HepG2 (cell line): ENCODE data around the gene RBP4. TPM values are rescaled to one million over a fixed set of nuclear protein-coding genes. Genes with fewer than 3 reads are reported as not detected.

Experiments used
- CEBPB ChIP-seq: IDR thresholded peaks from 2 replicates; pipeline ENCODE4 v1.6.1; 2011; ENCODE audit warnings: low read depth, low read length, improper control_type of control experiment, borderline replicate concordance
- DNMT1 ChIP-seq: sonication (generic); formaldehyde crosslinking; IDR thresholded peaks from 2 replicates; pipeline ENCODE4 v1.5.1; 2020; ENCODE audit warnings: mild to moderate bottlenecking, missing genetic modification reagents
- GATA4 ChIP-seq: sonication (generic); IDR thresholded peaks from 2 replicates; pipeline ENCODE4 v1.6.1; 2016; ENCODE audit warnings: antibody characterized with exemption, low read depth, borderline replicate concordance
- HMG20A ChIP-seq: IDR thresholded peaks from 2 replicates; pipeline ENCODE4 v1.6.1; 2016; ENCODE audit warnings: borderline replicate concordance
- JARID2 ChIP-seq: sonication (generic); formaldehyde crosslinking; IDR thresholded peaks from 2 replicates; pipeline ENCODE4 v1.8.1; 2023; ENCODE audit warnings: missing genetic modification reagents, inconsistent platforms; ENCODE audit not compliant: insufficient replicate concordance
- KDM2A ChIP-seq: sonication (generic); formaldehyde crosslinking; IDR thresholded peaks from 2 replicates; pipeline ENCODE4 v1.4.0; 2020; ENCODE audit warnings: low read depth, missing genetic modification reagents, borderline replicate concordance
- SATB2 ChIP-seq: sonication (generic); formaldehyde crosslinking; IDR thresholded peaks from 2 replicates; pipeline ENCODE4 v1.5.0; 2020; ENCODE audit warnings: missing genetic modification reagents
- TBX2 ChIP-seq: sonication (generic); formaldehyde crosslinking; IDR thresholded peaks from 2 replicates; pipeline ENCODE4 v1.5.0; 2020; ENCODE audit warnings: missing genetic modification reagents, mild to moderate bottlenecking, borderline replicate concordance
- ZNF451 ChIP-seq: sonication (generic); formaldehyde crosslinking; IDR thresholded peaks from 2 replicates; pipeline ENCODE4 v1.5.0; 2020; ENCODE audit warnings: mild to moderate bottlenecking, missing genetic modification reagents
- ZNF547 ChIP-seq: sonication (generic); formaldehyde crosslinking; IDR thresholded peaks from 2 replicates; pipeline ENCODE4 v1.5.1; 2020; ENCODE audit warnings: mild to moderate bottlenecking, missing genetic modification reagents
- ZNF615 ChIP-seq: sonication (generic); formaldehyde crosslinking; IDR thresholded peaks from 2 replicates; pipeline ENCODE4 v1.5.0; 2020; ENCODE audit warnings: mild to moderate bottlenecking, missing genetic modification reagents, borderline replicate concordance
- ZNF749 ChIP-seq: sonication (generic); formaldehyde crosslinking; IDR thresholded peaks from 2 replicates; pipeline ENCODE4 v1.8.0; 2022; ENCODE audit warnings: mild to moderate bottlenecking, missing genetic modification reagents, moderate library complexity, borderline replicate concordance
- ZNF788 ChIP-seq: sonication (generic); formaldehyde crosslinking; IDR thresholded peaks from 2 replicates; pipeline ENCODE4 v1.5.0; 2020; ENCODE audit warnings: mild to moderate bottlenecking, missing genetic modification reagents, borderline replicate concordance
- ZNF792 ChIP-seq: IDR thresholded peaks from 2 replicates; pipeline ENCODE4 v1.6.1; 2016
- polyA plus RNA-seq, 8 experiments: library from polyadenylated mRNA; depleted of rRNA in 3 of 8; stranded (reverse) in 7 of 8; unstranded in 1 of 8; fragments of >200 nt; fragmentation: Illumina TruSeq in 4 of 8; extraction: Trizol in 4 of 8; gene quantifications; 2 replicates each; pipeline versions ENCODE4 v1.2.1 to v1.2.3, GENCODE V29; 2011 to 2016; ENCODE audit warnings: low read depth in 4 of 8, missing spikeins in 1 of 8, mixed read lengths in 1 of 8; ENCODE audit not compliant: insufficient read depth in 1 of 8
- total RNA-seq, 5 experiments: library from RNA; depleted of rRNA; stranded (reverse); fragments of >200 nt; fragmentation: Illumina TruSeq; extraction: Trizol; gene quantifications; 2 replicates each; pipeline ENCODE4 v1.2.3, GENCODE V29; 2016; ENCODE audit warnings: low read depth in 1 of 5
- TF ChIP-seq, protein P1 (sequence below): IDR thresholded peaks from 2 replicates; pipeline ENCODE4 v1.6.1; 2016; ENCODE audit warnings: mild to moderate bottlenecking, missing biosample characterization, missing genetic modification reagents
- TF ChIP-seq, protein P2 (sequence below): sonication (generic); formaldehyde crosslinking; IDR thresholded peaks from 2 replicates; pipeline ENCODE4 v1.9.0; 2022; ENCODE audit warnings: missing genetic modification reagents, mild to moderate bottlenecking, borderline replicate concordance
- TF ChIP-seq, protein P3 (sequence below): sonication (generic); formaldehyde crosslinking; IDR thresholded peaks from 2 replicates; pipeline ENCODE4 v1.8.1; 2023; ENCODE audit warnings: mild to moderate bottlenecking, inconsistent platforms, moderate library complexity, missing genetic modification reagents, borderline replicate concordance
- TF ChIP-seq, protein P4 (sequence below): sonication (generic); formaldehyde crosslinking; IDR thresholded peaks from 2 replicates; pipeline ENCODE4 v1.9.0; 2021; ENCODE audit warnings: missing genetic modification reagents, borderline replicate concordance
- TF ChIP-seq, protein P5 (sequence below): sonication (generic); formaldehyde crosslinking; IDR thresholded peaks from 2 replicates; pipeline ENCODE4 v1.4.0; 2020; ENCODE audit warnings: mild to moderate bottlenecking, missing genetic modification reagents
- TF ChIP-seq, protein P6 (sequence below): sonication (generic); formaldehyde crosslinking; IDR thresholded peaks from 2 replicates; pipeline ENCODE4 v1.5.0; 2020; ENCODE audit warnings: missing genetic modification reagents, mild to moderate bottlenecking, borderline replicate concordance

The RBP4 gene
- total and polyA plus RNA-seq, 2 of the 13 experiments (the other 11 are each of a cell fraction or from before 2014, with no cell fraction given): 642 to 931 TPM

DNA sequence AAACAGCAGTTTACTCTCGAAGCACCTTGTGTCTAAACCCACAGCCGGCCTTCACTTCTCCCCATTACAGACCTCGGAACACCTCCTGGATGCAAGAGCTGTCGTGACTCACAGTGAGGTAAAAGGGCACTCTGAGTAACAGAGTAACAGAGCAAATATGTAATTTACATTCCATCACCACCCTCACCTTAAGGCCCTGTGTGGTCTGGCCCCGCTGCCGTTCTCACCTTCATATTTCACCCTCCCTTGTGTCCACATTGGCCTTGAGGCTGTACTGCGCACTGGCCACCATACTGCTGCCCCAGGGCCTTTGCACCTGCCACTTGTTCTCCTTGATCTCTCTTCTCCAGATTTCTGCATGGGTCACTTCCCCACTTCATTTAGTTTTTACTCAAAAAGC lies 21.9 kb downstream of the RBP4 start (continued):
- TF ChIP-seq, protein P1, sequence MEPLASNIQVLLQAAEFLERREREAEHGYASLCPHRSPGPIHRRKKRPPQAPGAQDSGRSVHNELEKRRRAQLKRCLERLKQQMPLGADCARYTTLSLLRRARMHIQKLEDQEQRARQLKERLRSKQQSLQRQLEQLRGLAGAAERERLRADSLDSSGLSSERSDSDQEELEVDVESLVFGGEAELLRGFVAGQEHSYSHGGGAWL: no peak
- TF ChIP-seq ZNF749 (CRISPR knock-in tag) (no peak), KDM2A (CRISPR knock-in tag) (no peak), ZNF792 (CRISPR knock-in tag) (no peak), HMG20A (no peak), SATB2 (no peak), TBX2 (CRISPR knock-in tag) (peak; percentile 67), ZNF547 (CRISPR knock-in tag) (no peak), ZNF788 (CRISPR knock-in tag) (0 out of 2 replicates have a peak, but pooled peaks have one; percentile 22), JARID2 (CRISPR knock-in tag) (no peak), CEBPB (no peak), GATA4 (no peak), ZNF615 (CRISPR knock-in tag) (no peak), DNMT1 (CRISPR knock-in tag) (no peak), ZNF451 (CRISPR knock-in tag) (no peak)
- TF ChIP-seq, protein P2, sequence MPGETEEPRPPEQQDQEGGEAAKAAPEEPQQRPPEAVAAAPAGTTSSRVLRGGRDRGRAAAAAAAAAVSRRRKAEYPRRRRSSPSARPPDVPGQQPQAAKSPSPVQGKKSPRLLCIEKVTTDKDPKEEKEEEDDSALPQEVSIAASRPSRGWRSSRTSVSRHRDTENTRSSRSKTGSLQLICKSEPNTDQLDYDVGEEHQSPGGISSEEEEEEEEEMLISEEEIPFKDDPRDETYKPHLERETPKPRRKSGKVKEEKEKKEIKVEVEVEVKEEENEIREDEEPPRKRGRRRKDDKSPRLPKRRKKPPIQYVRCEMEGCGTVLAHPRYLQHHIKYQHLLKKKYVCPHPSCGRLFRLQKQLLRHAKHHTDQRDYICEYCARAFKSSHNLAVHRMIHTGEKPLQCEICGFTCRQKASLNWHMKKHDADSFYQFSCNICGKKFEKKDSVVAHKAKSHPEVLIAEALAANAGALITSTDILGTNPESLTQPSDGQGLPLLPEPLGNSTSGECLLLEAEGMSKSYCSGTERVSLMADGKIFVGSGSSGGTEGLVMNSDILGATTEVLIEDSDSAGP (CRISPR knock-in tag): no peak
- TF ChIP-seq, protein P3, sequence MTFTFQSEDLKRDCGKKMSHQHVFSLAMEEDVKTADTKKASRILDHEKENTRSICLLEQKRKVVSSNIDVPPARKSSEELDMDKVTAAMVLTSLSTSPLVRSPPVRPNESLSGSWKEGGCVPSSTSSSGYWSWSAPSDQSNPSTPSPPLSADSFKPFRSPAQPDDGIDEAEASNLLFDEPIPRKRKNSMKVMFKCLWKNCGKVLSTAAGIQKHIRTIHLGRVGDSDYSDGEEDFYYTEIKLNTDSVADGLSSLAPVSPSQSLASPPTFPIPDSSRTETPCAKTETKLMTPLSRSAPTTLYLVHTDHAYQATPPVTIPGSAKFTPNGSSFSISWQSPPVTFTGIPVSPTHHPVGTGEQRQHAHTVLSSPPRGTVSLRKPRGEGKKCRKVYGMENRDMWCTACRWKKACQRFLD (CRISPR knock-in tag): no peak
- TF ChIP-seq, protein P4, sequence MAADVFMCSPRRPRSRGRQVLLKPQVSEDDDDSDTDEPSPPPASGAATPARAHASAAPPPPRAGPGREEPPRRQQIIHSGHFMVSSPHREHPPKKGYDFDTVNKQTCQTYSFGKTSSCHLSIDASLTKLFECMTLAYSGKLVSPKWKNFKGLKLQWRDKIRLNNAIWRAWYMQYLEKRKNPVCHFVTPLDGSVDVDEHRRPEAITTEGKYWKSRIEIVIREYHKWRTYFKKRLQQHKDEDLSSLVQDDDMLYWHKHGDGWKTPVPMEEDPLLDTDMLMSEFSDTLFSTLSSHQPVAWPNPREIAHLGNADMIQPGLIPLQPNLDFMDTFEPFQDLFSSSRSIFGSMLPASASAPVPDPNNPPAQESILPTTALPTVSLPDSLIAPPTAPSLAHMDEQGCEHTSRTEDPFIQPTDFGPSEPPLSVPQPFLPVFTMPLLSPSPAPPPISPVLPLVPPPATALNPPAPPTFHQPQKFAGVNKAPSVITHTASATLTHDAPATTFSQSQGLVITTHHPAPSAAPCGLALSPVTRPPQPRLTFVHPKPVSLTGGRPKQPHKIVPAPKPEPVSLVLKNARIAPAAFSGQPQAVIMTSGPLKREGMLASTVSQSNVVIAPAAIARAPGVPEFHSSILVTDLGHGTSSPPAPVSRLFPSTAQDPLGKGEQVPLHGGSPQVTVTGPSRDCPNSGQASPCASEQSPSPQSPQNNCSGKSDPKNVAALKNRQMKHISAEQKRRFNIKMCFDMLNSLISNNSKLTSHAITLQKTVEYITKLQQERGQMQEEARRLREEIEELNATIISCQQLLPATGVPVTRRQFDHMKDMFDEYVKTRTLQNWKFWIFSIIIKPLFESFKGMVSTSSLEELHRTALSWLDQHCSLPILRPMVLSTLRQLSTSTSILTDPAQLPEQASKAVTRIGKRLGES: no peak
- TF ChIP-seq, protein P5, sequence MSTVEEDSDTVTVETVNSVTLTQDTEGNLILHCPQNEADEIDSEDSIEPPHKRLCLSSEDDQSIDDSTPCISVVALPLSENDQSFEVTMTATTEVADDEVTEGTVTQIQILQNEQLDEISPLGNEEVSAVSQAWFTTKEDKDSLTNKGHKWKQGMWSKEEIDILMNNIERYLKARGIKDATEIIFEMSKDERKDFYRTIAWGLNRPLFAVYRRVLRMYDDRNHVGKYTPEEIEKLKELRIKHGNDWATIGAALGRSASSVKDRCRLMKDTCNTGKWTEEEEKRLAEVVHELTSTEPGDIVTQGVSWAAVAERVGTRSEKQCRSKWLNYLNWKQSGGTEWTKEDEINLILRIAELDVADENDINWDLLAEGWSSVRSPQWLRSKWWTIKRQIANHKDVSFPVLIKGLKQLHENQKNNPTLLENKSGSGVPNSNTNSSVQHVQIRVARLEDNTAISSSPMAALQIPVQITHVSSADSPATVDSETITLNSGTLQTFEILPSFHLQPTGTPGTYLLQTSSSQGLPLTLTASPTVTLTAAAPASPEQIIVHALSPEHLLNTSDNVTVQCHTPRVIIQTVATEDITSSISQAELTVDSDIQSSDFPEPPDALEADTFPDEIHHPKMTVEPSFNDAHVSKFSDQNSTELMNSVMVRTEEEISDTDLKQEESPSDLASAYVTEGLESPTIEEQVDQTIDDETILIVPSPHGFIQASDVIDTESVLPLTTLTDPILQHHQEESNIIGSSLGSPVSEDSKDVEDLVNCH (CRISPR knock-in tag): no peak
- TF ChIP-seq, protein P6, sequence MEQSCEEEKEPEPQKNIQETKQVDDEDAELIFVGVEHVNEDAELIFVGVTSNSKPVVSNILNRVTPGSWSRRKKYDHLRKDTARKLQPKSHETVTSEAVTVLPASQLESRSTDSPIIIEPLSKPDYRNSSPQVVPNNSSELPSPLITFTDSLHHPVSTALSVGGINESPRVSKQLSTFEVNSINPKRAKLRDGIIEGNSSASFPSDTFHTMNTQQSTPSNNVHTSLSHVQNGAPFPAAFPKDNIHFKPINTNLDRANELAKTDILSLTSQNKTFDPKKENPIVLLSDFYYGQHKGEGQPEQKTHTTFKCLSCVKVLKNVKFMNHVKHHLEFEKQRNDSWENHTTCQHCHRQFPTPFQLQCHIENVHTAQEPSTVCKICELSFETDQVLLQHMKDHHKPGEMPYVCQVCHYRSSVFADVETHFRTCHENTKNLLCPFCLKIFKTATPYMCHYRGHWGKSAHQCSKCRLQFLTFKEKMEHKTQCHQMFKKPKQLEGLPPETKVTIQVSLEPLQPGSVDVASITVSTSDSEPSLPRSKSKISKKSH (CRISPR knock-in tag): no peak
